GM18873 (cell line): Measurements from ENCODE around the gene TRIM77.
"Not testable (repeated sequence)": the region's sequence is repeated elsewhere in the genome, so short reads cannot be mapped to it uniquely, and the experiment has no call there.

Experiments used
- ATAC-seq: cut with Tn5 transposase; IDR thresholded peaks from one replicate; pipeline ENCODE4 v1.9.1; 2021; ENCODE audit warnings: mild to moderate bottlenecking, moderate library complexity, moderate number of reproducible peaks; ENCODE audit not compliant: unreplicated experiment, low FRiP score

The TRIM77 gene, protein sequence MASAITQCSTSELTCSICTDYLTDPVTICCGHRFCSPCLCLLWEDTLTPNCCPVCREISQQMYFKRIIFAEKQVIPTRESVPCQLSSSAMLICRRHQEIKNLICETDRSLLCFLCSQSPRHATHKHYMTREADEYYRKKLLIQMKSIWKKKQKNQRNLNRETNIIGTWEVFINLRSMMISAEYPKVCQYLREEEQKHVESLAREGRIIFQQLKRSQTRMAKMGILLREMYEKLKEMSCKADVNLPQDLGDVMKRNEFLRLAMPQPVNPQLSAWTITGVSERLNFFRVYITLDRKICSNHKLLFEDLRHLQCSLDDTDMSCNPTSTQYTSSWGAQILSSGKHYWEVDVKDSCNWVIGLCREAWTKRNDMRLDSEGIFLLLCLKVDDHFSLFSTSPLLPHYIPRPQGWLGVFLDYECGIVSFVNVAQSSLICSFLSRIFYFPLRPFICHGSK

DNA sequence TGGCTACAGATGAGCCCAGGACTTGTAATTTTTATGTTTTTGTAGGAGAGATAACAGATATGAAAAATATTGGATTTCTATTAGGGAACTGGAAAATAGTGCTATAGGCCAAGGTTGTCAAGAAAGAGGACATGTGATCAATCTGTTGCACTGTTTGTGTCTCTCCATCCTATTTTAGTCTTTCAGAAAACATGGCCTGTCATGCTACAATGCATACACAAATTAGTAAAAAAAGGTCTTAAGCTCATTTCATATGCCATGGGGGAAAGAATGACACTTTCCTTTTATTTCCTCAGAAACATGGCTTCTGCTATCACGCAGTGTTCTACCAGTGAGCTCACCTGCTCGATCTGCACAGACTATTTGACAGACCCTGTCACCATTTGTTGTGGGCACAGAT, at the start of gene TRIM77:
Gene TRIM77, plus strand, starts transcription at position 301 of the 400 bp plus-strand sequence. Its CDS starts 0 bp downstream, at position 301.
- ATAC-seq: not testable (repeated sequence)

DNA sequence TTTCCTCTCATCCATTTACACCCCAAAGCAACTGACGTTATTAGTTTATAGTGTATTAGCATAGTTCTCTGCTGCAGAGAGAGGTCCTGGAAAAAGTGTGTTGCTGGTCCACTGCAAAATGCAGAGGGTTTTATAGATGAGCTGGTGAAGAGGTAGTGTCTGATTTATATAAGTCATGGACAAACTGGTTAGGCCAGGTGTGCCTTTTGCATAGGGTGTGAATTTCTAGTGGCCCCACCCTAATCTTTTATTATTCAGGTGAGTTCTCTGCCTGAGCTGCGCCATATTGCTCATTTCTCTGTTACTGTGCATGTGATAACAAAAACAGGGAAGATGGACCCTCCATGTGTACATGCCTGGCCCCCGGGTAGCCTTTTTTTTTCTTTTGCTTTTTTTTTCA, 43.1 kb upstream of the TRIM77 start:
- no peak for ATAC-seq

DNA sequence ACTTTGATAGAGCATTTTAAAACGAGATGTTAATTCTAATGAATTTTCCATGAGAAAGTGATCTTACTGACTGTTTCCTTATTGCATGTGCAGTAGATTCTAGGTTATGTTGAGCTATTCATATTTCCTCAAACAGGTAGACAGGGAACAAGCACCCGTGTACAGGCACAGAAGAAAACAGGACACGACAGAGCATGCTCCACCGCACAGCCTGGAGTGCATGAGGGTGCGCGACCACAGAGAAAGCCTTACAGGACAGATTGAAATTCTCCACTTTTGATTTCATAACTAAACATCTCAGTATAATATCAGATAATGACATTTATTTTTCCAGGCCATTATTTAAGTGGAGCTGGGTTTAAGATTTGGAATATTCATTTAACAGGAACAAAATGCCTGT, 41.9 kb upstream of the TRIM77 start:
- ATAC-seq: not testable (repeated sequence)

DNA sequence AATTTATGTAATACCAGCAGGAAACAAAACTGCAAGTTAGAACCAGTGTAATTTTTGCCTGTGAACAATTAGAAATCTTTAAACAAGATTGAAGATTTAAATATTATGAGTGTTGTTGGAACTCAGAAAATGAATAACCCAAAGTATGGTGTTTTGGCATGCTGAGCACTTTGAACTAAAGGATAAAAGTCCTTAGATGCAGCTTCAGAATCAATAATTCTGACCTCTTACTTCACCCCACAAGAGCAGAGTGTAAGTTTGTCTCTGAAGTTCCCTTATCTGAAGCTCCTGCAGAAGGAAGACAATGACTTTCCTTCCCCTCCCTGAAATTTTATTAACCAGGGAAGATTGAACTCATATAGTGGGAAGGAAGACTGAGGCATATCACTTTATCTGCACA, 40.5 kb upstream of the TRIM77 start:
- ATAC-seq: not testable (repeated sequence)

DNA sequence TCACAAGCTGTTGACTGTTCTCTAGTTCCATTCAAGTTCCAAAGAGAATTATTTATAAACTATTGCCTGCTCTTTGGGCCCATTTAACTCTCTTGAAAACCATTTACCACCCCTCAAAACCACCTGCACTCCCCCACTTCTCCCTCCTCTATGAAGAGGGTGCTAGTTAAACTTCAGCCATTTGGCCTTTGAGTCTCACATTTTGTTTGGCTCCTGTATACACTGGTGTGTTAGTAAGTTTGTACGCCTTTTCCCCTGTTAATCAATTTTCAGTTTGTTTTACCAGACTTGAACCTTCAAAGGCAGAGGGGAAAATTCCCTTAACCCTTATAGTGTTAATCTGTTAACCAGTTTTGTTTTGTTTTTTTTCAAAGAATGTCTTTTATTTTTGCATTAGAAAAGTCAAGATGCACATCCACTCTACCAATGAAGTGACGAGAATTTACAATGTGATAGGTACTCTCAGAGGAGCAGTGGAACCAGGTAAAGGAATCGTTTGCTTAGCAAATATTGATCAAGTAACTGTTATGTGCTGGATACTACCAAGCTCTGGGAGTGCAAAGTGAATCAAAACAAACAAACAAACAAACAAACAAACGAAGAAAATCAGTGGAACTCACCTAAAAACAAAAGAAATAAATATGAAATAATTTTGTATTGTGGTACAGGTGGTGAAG, 40.0 kb upstream of the TRIM77 start:
- not testable (repeated sequence) for ATAC-seq

DNA sequence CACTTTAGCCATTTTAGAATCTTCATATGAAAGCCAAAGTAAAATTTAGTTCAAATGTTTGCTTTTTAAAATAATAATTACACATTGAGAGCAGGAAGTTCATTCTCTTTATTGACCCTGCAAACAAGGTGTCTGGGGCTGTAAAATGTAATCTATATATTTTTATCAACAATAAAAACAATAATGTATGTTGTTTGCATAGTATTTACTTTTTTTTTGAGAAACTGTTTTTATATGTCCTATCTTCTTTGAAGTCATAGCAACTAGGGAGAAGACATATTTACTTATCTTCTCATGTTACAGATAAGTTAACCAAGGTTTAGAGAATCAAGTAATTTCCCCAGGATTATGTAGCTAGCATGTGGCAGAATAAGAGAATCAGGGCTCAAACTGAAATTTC, 37.6 kb upstream of the TRIM77 start:
- ATAC-seq: not testable (repeated sequence)

DNA sequence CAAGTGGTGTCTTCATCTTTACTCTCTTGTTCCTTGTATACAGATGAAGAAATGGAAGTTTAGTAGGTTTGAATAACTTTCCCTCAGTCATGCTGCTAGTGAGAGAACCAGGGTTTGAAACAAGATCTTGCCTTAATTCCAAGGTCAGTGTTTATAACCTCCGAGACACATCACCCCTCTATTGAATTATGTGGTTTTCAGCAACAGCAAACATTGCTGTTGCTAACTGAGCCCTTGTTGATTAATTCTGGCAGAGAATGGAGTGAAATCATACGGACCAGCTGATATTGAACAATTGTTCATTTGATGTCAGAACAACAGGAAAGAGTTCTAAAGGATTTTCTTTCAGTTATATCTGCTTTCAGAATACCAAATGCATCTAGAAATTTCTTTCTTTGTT, 36.7 kb upstream of the TRIM77 start:
- ATAC-seq: not testable (repeated sequence)

DNA sequence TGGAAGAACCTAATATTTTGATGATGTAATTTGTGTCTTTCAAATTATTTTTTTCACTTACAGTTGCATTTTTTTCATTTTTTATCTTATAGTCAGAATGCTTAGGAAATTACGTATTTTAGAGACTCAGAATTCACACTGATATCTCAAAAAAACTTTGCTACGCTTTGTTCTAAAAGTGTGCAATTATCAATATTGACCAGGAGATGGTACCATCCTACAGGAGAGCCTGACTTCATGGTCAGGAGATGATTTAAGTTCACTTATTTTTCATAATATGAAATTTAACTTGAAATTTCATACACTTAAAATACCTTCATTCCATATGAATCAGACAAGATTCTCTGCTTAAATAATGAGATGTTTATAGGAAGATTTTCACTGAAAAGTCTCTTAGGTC, 34.7 kb upstream of the TRIM77 start:
- ATAC-seq: not testable (repeated sequence)

DNA sequence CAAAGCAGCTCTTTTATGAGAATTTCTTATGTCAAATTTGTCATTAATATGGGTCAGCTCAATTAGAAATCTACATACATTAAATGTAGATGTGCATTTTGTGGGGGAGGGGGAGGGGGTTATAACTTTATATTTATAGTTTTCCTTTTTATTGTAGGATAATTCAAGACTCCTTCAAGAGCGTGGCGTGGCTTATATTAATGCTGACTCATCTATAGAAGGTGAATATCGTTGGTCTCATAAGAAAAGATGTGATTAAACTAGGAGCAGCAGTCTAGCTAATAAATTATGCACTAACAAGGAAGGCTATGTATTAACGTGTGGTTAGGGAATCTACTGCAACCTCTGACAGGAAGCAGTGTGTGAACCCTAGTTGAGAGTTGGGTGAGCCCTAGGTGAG, 34.2 kb upstream of the TRIM77 start:
- ATAC-seq: not testable (repeated sequence)

DNA sequence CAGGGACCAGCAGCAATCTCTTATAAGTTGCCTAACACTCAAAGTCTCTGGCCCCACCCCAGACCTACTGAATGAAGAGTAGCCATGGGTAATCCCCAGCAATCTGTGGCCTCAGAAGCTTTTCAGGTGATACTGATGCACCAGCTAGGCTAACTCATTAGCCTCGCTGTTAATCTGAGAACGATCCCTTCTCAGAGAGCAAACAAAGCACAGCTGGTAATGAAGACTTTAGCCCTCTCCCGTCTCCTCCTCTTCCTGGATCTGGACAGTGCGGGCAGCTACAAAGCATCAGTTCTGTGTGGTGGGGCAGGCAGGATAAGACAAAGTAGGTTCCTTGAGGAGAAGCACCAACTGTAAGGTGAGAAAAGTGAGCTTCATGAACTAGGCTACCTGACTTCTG, 3.0 kb upstream of the TRIM77 start:
- not testable (repeated sequence) for ATAC-seq

DNA sequence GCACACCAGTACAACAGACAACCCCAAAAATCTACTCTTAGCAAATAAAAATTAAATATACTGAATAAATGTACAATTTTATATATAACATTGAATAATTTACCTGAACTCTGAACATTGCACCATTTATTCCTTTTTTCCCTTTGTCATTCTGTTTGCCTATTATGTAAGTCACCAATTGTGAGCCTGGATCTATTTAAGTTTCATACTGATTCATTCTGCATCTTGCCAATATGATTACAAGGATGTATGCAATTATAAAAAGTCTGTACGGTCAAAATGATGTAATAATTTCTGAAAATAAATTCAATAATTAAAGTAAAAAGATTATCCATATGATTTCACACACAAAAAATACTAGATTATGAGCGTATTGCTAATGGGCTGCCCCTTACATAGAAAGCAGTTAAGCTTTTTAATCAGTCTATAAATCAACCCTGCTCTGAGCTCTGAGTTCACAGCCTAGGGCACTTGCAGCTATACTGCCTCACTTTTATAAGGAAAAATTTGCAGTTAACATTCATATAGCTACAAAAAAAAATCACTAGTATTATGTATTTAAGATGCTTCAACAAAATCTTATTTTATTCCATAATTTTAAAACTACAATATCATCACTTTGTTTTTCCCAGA, 14.9 kb downstream of the TRIM77 start:
- ATAC-seq: not testable (repeated sequence)

DNA sequence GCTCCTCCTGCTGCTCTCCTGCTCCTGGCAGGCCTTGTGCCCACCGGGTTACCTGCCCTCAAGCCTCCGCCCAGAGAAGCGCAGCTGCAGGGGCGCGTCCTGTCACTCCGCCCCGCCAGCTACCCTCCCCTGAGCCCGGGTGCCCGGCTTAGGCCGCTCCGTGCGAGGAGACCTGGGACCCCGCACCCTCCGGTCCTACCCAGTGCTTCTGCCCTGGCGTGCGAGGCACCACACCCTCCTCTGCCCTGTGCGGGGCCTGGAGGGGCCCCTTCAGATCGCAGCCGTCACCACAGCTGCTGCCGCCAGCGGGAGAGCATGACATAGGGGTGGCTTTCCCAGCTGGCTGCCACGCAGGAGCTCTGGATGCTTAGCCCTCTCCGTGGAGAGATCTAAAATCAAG, 20.1 kb downstream of the TRIM77 start:
- not testable (repeated sequence) for ATAC-seq

DNA sequence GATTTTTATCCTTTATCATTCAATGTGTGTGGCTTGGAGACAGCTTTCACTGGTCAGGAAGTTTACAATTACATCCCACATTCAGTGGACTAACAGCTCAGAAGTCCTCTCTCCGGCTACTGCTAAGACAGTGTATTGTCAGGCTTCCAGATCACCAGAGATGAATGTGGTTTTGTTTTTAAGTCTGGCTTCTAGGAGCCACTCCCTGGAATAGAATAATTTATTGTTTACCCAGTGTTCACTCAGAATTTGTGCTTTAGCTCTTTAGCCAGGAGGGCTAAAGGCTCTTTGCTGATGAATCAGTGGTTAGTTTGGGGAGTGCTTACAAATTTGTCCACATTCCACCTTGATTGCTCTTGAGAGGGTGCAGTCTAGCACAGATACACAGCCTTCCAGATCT, 26.5 kb downstream of the TRIM77 start:
- no peak for ATAC-seq

DNA sequence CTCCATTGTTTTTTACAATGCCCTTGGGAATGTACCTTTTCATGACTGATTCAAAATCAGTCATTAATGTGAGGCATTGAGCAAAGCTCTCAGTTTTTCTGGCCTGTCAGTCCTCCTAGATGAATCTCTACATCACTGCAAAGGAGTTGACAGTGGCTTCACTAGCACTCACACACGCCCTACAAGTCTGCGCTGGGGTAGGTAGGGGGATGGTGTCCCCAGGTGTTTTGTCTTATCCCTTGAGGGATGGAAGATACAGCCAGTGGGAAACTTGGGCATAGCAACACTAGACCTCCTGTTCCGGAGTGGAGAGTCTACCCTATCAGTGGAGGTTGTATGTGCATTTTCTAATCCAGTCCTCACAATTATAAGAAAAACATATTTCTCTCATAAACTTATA, 27.0 kb downstream of the TRIM77 start:
- ATAC-seq: no peak

DNA sequence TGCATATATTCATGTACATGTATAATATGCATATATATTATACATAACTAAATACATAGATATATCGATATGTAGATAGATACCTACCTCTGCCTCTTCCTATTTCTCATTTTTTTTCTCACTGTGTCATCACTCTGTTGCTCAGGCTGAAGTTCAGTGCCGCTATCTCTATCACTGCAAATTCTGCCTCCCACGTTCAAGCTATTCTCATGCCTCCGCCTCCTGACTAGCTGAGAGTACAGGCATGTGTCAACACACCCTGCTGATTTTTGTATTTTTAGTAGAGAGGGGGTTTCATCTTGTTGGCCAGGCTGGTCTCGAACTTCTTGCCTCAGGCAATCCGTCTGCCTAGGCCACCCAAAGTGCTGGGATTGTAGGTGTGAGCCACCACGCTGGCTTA, 31.3 kb downstream of the TRIM77 start:
- not testable (repeated sequence) for ATAC-seq

DNA sequence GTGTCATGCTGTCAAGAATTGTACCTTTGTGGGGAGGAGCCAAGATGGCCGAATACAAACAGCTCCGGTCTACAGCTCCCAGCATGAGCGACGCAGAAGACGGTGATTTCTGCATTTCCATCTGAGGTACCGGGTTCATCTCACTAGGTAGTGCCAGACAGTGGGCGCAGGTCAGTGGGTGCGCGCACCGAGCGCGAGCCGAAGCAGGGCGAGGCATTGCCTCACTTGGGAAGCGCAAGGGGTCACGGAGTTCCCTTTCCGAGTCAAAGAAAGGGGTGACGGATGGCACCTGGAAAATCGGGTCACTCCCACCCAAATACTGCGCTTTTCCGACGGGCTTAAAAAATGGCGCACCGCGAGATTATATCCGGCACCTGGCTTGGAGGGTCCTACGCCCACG, 34.1 kb downstream of the TRIM77 start:
- not testable (repeated sequence) for ATAC-seq

DNA sequence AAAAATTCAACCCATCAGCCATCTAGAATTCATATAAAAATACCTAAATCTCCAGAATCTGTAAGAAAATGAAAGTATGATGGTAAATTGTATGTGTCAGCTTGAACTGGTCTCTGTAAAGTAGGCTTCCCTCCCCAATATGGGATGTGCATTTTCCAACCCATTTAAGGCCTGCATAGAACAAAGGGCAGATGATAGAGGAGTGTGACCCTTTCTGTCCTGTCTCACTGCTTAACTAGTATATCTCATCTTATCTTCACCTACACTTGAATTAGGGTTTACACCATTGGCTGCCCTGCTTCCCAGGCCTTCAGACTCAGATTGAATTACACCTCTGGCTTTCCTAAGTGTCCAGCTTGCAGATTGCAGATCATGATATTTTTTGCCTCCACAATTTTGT, 40.7 kb downstream of the TRIM77 start:
- not testable (repeated sequence) for ATAC-seq
